Duodenal mucosa (tissue), 2 donors: Measurements from ENCODE around the gene F10.
"Not testable (repeated sequence)": the region's sequence is repeated elsewhere in the genome, so short reads cannot be mapped to it uniquely, and the experiment has no call there.

Experiments used
- H3K27ac ChIP-seq: one replicate; pipeline ENCODE4 v1.7.0; 2013; ENCODE audit warnings: low read depth, low read length
- H3K27me3 ChIP-seq, 2 donors: one replicate each; pipeline ENCODE4 v1.7.0; 2013; ENCODE audit warnings: low read length in 2 of 2, control low read depth in 1 of 2; ENCODE audit not compliant: insufficient read depth in 2 of 2, control insufficient read depth in 1 of 2
- H3K36me3 ChIP-seq, 2 donors: one replicate each; pipeline ENCODE4 v1.7.0; 2013; ENCODE audit warnings: low read length in 2 of 2, control low read depth in 1 of 2; ENCODE audit not compliant: insufficient read depth in 2 of 2, control insufficient read depth in 1 of 2
- H3K4me1 ChIP-seq, 2 donors: one replicate each; pipeline ENCODE4 v1.7.0; 2013; ENCODE audit warnings: low read length in 2 of 2, control low read depth in 1 of 2; ENCODE audit not compliant: insufficient read depth in 2 of 2, control insufficient read depth in 1 of 2
- H3K4me3 ChIP-seq, 2 donors: one replicate each; pipeline ENCODE4 v1.7.0; 2013; ENCODE audit warnings: low read length in 2 of 2, low read depth in 1 of 2
- H3K9ac ChIP-seq, 2 donors: one replicate each; pipeline ENCODE4 v1.7.0; 2013; ENCODE audit warnings: low read length in 2 of 2, low read depth in 1 of 2
- H3K9me3 ChIP-seq, 2 donors: one replicate each; pipeline ENCODE4 v1.7.0; 2013; ENCODE audit warnings: low read length in 2 of 2, control low read depth in 1 of 2; ENCODE audit not compliant: control insufficient read depth in 1 of 2

Gene F10

GRCh38 chr13:113102302-113102701, 20.3 kb upstream of the F10 start:
- H3K36me3 ChIP-seq, H3K27me3 ChIP-seq, H3K4me1 ChIP-seq, H3K9ac ChIP-seq, H3K27ac ChIP-seq, H3K9me3 ChIP-seq, H3K4me3 ChIP-seq: not testable (repeated sequence)

GRCh38 chr13:113102727-113103126, 19.9 kb upstream of the F10 start:
- Histone ChIP-seq H3K36me3 (no peaks in the 10 kb centered on the region), H3K9ac (no peak overlapping the region), H3K27ac (no peak overlapping the region), H3K27me3 (no peaks in the 10 kb centered on the region), H3K9me3 (no peaks in the 10 kb centered on the region), H3K4me3 (no peak overlapping the region), H3K4me1 (peaks cover 4 to 10% of the 10 kb centered on the region in 2 donors)

- Histone ChIP-seq H3K27me3 (no peaks in the 10 kb centered on the region), H3K27ac (no peak overlapping the region), H3K9me3 (no peaks in the 10 kb centered on the region), H3K4me3 (no peak overlapping the region), H3K9ac (no peak overlapping the region), H3K4me1 (peaks cover 4 to 10% of the 10 kb centered on the region in 2 donors), H3K36me3 (no peaks in the 10 kb centered on the region)
These were observed 19.0 kb upstream of the F10 start for GRCh38 chr13:113103646-113104045.

- no peaks in the 10 kb centered on the region for H3K9me3 ChIP-seq
- no peak within 1 kb of the TSS for H3K27ac ChIP-seq
- no peaks in the 10 kb centered on the region for H3K36me3 ChIP-seq
- peaks cover 0 to 9% of the 10 kb centered on the region in 2 donors for H3K27me3 ChIP-seq
- H3K9ac ChIP-seq, result no peak within 1 kb of the TSS
- peaks cover 4 to 10% of the 10 kb centered on the region in 2 donors for H3K4me1 ChIP-seq
- H3K4me3 ChIP-seq, result no peak within 1 kb of the TSS
These were observed 17.3 kb upstream of the F10 start, which contains the start of gene F7 for GRCh38 chr13:113105032-113105920. TSS of gene F7 (plus strand) at chr13:113105791. CDS start at chr13:113105842, 51 bp downstream.

GRCh38 chr13:113105921-113106452, 16.6 kb upstream of the F10 start:
- Histone ChIP-seq H3K9me3 (no peaks in the 10 kb centered on the region), H3K9ac (no peak overlapping the region), H3K36me3 (no peaks in the 10 kb centered on the region), H3K4me1 (peaks cover 4 to 10% of the 10 kb centered on the region in 2 donors), H3K4me3 (no peak overlapping the region), H3K27me3 (peaks cover 6 to 15% of the 10 kb centered on the region in 2 donors), H3K27ac (no peak overlapping the region)

- peaks cover 4 to 10% of the 10 kb centered on the region in 2 donors for H3K4me1 ChIP-seq
- H3K27ac ChIP-seq, result no peak overlapping the region
- no peaks in the 10 kb centered on the region for H3K9me3 ChIP-seq
- peaks cover 8 to 19% of the 10 kb centered on the region in 2 donors for H3K27me3 ChIP-seq
- no peak overlapping the region for H3K9ac ChIP-seq
- no peaks in the 10 kb centered on the region for H3K36me3 ChIP-seq
- no peak overlapping the region for H3K4me3 ChIP-seq
These were observed 15.8 kb upstream of the F10 start for GRCh38 chr13:113106711-113107351.

GRCh38 chr13:113108521-113108920, 14.1 kb upstream of the F10 start:
- not testable (repeated sequence) for H3K9ac ChIP-seq, H3K4me1 ChIP-seq, H3K9me3 ChIP-seq, H3K36me3 ChIP-seq, H3K4me3 ChIP-seq, H3K27ac ChIP-seq
- peaks cover 12 to 24% of the 10 kb centered on the region in 2 donors for H3K27me3 ChIP-seq

- Histone ChIP-seq H3K27me3 (peaks cover 12 to 24% of the 10 kb centered on the region in 2 donors), H3K4me1 (peaks cover 4 to 10% of the 10 kb centered on the region in 2 donors), H3K9me3 (no peaks in the 10 kb centered on the region), H3K36me3 (no peaks in the 10 kb centered on the region), H3K4me3 (no peak overlapping the region), H3K9ac (no peak overlapping the region), H3K27ac (no peak overlapping the region)
These were observed 13.2 kb upstream of the F10 start for GRCh38 chr13:113109151-113110047.

GRCh38 chr13:113110048-113110851, 12.3 kb upstream of the F10 start:
- H3K27me3 ChIP-seq, result peaks cover 12 to 24% of the 10 kb centered on the region in 2 donors
- no peaks in the 10 kb centered on the region for H3K9me3 ChIP-seq
- H3K36me3 ChIP-seq, result no peaks in the 10 kb centered on the region
- no peak overlapping the region for H3K27ac ChIP-seq
- H3K9ac ChIP-seq, result no peak overlapping the region
- peak overlapping the region; percentile 29 to 36 for H3K4me3 ChIP-seq
- peaks cover 4 to 7% of the 10 kb centered on the region in 2 donors for H3K4me1 ChIP-seq
